Measurements from ENCODE around the gene NCAM2. TPM values are rescaled to one million over a fixed set of nuclear protein-coding genes. Genes with fewer than 3 reads are reported as not detected.

Gene NCAM2
- total and polyA plus RNA-seq, 2 experiments from 2014 or later: 1.7 to 6.3 TPM

DNA sequence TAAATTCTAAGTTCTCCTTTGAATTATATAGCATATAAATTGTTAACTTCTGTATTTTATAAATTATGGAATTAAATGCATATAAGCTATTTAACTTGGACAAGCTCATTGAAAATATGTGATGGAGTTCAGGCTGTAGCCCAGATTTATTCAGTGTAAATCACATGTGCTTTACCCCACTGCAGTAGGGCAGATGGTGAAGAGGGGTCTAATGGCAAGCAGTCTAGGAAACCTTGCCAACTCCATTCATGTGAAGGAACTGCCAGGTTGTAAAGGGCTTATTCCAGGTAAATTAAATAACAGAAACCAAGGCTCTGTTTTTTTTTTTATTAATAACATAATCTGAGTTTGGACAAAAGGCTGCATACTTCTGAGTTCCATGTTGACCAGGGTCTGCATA is 243.2 kb downstream of the NCAM2 start:
- Histone ChIP-seq H3K79me2 (no peaks in the 10 kb centered on the region), H2AFZ (no peak overlapping the region), H3K4me2 (no peak overlapping the region), H3K4me3 (no peak overlapping the region), H3K36me3 (replicated peaks; ENCODE audit: insufficient read depth, low read depth) (no peaks in the 10 kb centered on the region), H3K9me3 (ENCODE audit: low read depth) (no peaks in the 10 kb centered on the region), H3K27ac (no peak overlapping the region), H3K4me1 (ENCODE audit: insufficient read depth) (no peaks in the 10 kb centered on the region), H3K27me3 (no peaks in the 10 kb centered on the region), H3K9me2 (replicated peaks; ENCODE audit: insufficient read depth) (no peaks in the 10 kb centered on the region), H4K20me1 (ENCODE audit: insufficient read depth, poor library complexity, severe bottlenecking) (no peaks in the 10 kb centered on the region)
- TF ChIP-seq, protein P1, sequence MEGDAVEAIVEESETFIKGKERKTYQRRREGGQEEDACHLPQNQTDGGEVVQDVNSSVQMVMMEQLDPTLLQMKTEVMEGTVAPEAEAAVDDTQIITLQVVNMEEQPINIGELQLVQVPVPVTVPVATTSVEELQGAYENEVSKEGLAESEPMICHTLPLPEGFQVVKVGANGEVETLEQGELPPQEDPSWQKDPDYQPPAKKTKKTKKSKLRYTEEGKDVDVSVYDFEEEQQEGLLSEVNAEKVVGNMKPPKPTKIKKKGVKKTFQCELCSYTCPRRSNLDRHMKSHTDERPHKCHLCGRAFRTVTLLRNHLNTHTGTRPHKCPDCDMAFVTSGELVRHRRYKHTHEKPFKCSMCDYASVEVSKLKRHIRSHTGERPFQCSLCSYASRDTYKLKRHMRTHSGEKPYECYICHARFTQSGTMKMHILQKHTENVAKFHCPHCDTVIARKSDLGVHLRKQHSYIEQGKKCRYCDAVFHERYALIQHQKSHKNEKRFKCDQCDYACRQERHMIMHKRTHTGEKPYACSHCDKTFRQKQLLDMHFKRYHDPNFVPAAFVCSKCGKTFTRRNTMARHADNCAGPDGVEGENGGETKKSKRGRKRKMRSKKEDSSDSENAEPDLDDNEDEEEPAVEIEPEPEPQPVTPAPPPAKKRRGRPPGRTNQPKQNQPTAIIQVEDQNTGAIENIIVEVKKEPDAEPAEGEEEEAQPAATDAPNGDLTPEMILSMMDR (IDR thresholded peaks at IDR 0.05; ENCODE audit: poor library complexity): no peak
- no peak for TF ChIP-seq EZH2phosphoT487 (IDR thresholded peaks at IDR 0.05; ENCODE audit: low read depth, severe bottlenecking, unreplicated experiment)
- TF ChIP-seq EZH2 (IDR thresholded peaks at IDR 0.05; ENCODE audit: borderline replicate concordance): no peak
- DNase-seq (ENCODE audit: low spot score): no peak

DNA sequence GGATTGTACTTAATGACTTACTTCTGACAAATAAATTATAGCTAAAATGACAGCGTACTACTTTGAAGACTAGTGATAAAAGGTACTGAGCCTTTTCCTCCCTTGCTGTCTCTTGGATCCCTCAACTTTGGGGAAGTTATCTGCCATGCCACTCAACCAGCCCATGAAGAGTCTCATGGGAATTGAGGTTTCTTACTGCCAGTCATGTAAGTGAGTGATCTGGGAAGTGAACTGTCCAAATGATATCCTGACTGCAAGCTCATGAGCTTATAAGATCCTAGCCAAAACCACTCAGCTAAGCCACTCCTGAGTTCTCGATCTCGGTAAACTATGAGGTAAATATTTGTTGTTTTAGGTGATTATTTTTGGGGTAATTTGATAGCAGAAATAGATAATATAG is 247.8 kb downstream of the NCAM2 start:
- Histone ChIP-seq H3K27me3 (no peaks in the 10 kb centered on the region), H3K4me2 (no peak overlapping the region), H3K9me3 (ENCODE audit: low read depth) (no peaks in the 10 kb centered on the region), H3K79me2 (no peaks in the 10 kb centered on the region), H3K36me3 (replicated peaks; ENCODE audit: insufficient read depth, low read depth) (no peaks in the 10 kb centered on the region), H4K20me1 (ENCODE audit: insufficient read depth, poor library complexity, severe bottlenecking) (no peaks in the 10 kb centered on the region), H3K4me1 (ENCODE audit: insufficient read depth) (no peaks in the 10 kb centered on the region), H3K4me3 (no peak overlapping the region), H2AFZ (no peak overlapping the region), H3K27ac (no peak overlapping the region), H3K9me2 (replicated peaks; ENCODE audit: insufficient read depth) (no peaks in the 10 kb centered on the region)
- 93% methylated on average over 3 of the region's 3 CpGs for WGBS (ENCODE audit: low lambda C conversion rate, missing lambda C conversion rate)
- TF ChIP-seq EZH2 (IDR thresholded peaks at IDR 0.05; ENCODE audit: borderline replicate concordance) (no peak), EZH2phosphoT487 (IDR thresholded peaks at IDR 0.05; ENCODE audit: low read depth, severe bottlenecking, unreplicated experiment) (no peak)
- TF ChIP-seq, protein P1 (IDR thresholded peaks at IDR 0.05; ENCODE audit: poor library complexity): no peak
- no peak for DNase-seq (ENCODE audit: low spot score)

DNA sequence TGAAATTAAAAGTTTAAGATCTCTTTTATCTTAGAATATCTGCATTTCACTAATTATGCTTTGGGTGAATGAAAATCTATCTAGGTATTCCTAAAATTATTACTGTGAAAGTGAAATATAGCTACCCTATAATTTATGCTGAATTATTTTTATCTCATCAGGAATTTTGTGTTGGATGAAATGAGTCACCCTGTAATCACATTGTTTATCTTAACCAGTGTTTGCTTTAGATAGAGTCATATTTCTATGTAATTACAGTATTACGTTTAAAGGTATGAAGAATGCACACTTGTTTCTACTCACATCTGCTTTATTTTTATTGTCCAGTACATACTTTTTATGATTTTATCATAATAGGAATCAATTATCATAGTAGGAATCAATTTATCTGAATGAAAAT is 249.2 kb downstream of the NCAM2 start:
- no peaks in the 10 kb centered on the region for H3K27me3 ChIP-seq
- no peaks in the 10 kb centered on the region for H4K20me1 ChIP-seq (ENCODE audit: insufficient read depth, poor library complexity, severe bottlenecking)
- H3K4me3 ChIP-seq: no peak overlapping the region
- H2AFZ ChIP-seq: no peak overlapping the region
- no peaks in the 10 kb centered on the region for H3K9me2 ChIP-seq (replicated peaks; ENCODE audit: insufficient read depth)
- WGBS (ENCODE audit: low lambda C conversion rate, missing lambda C conversion rate): 30% methylated on average over 1 of the region's 1 CpG
- H3K9me3 ChIP-seq (ENCODE audit: low read depth): no peaks in the 10 kb centered on the region
- no peak overlapping the region for H3K4me2 ChIP-seq
- no peaks in the 10 kb centered on the region for H3K4me1 ChIP-seq (ENCODE audit: insufficient read depth)
- H3K79me2 ChIP-seq: no peaks in the 10 kb centered on the region
- no peak overlapping the region for H3K27ac ChIP-seq
- TF ChIP-seq EZH2 (IDR thresholded peaks at IDR 0.05; ENCODE audit: borderline replicate concordance) (no peak), EZH2phosphoT487 (IDR thresholded peaks at IDR 0.05; ENCODE audit: low read depth, severe bottlenecking, unreplicated experiment) (no peak)
- DNase-seq (ENCODE audit: low spot score): no peak
- H3K36me3 ChIP-seq (replicated peaks; ENCODE audit: insufficient read depth, low read depth): no peaks in the 10 kb centered on the region

DNA sequence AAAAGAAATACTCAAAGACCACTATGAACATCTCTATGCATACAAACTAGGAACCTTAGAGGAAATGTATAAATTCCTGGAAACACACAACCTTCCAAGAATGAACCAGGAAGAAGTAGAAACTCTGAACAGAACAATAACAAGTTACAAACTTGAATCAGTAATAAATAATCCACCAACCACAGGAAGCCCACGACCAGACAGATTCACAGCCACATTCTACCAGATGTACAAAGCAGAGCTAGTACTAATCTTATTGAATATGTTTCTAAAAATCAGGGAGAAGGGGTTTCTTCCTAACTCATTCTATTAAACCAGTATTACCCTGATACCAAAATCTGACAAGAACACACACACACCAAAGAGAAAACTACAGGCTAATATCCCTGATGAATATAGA is 263.8 kb downstream of the NCAM2 start:
- Histone ChIP-seq H3K79me2 (no peaks in the 10 kb centered on the region), H3K27me3 (no peaks in the 10 kb centered on the region), H3K4me3 (no peak overlapping the region), H3K9me2 (replicated peaks; ENCODE audit: insufficient read depth) (no peaks in the 10 kb centered on the region), H3K9me3 (ENCODE audit: low read depth) (no peaks in the 10 kb centered on the region), H4K20me1 (ENCODE audit: insufficient read depth, poor library complexity, severe bottlenecking) (no peaks in the 10 kb centered on the region), H3K4me1 (ENCODE audit: insufficient read depth) (no peaks in the 10 kb centered on the region), H3K27ac (no peak overlapping the region), H2AFZ (no peak overlapping the region), H3K36me3 (replicated peaks; ENCODE audit: insufficient read depth, low read depth) (no peaks in the 10 kb centered on the region), H3K4me2 (no peak overlapping the region)
- TF ChIP-seq, protein P1 (IDR thresholded peaks at IDR 0.05; ENCODE audit: poor library complexity): no peak
- TF ChIP-seq EZH2 (IDR thresholded peaks at IDR 0.05; ENCODE audit: borderline replicate concordance) (no peak), EZH2phosphoT487 (IDR thresholded peaks at IDR 0.05; ENCODE audit: low read depth, severe bottlenecking, unreplicated experiment) (no peak)
- WGBS (ENCODE audit: low lambda C conversion rate, missing lambda C conversion rate): 64% methylated on average over 1 of the region's 1 CpG
- no peak for DNase-seq (ENCODE audit: low spot score)

Measured in hepatocyte (in vitro differentiated cells).